Tibial nerve (tissue), 4 donors: ENCODE data around the gene CLEC12A. TPM values are rescaled to one million over a fixed set of nuclear protein-coding genes. Genes with fewer than 3 reads are reported as not detected.

Source experiments
- DNase-seq, 2 donors: peaks; one replicate each; pipeline ENCODE4 v3.0.0-alpha.2; 2019; ENCODE audit warnings: low spot score in 2 of 2
- H3K27ac ChIP-seq, 4 donors: fragments of 200-600 bp; sonication (generic) in 3 of 4; one replicate each; pipeline ENCODE4 v1.5.1; 2017 to 2019; ENCODE audit warnings: mild to moderate bottlenecking in 1 of 4
- H3K27me3 ChIP-seq, 2 donors: fragments of 200-600 bp; sonication (generic) in 1 of 2; one replicate each; pipeline versions ENCODE4 v1.5.1 to v1.6.0; 2017 to 2019
- H3K36me3 ChIP-seq, 3 donors: fragments of 200-600 bp; sonication (generic); one replicate each; pipeline ENCODE4 v1.5.1; 2018 to 2019
- H3K4me1 ChIP-seq, 4 donors: fragments of 200-600 bp; sonication (generic) in 3 of 4; one replicate each; pipeline ENCODE4 v1.5.1; 2017 to 2019
- H3K4me3 ChIP-seq, 4 donors: fragments of 200-600 bp; sonication (generic) in 3 of 4; one replicate each; pipeline ENCODE4 v1.5.1; 2017 to 2019; ENCODE audit warnings: mild to moderate bottlenecking in 1 of 4, moderate library complexity in 1 of 4
- H3K9me3 ChIP-seq, 4 donors: fragments of 200-600 bp; sonication (generic) in 3 of 4; one replicate each; pipeline ENCODE4 v1.5.1; 2017 to 2019
- CTCF ChIP-seq, 5 experiments: fragments of 200-600 bp in 3 of 5; fragments of 450-650 bp in 2 of 5; sonication (generic) in 3 of 5; IDR thresholded peaks; one replicate each; pipeline ENCODE4 v1.5.1; 2016 to 2019; ENCODE audit warnings: antibody characterized with exemption in 5 of 5, mild to moderate bottlenecking in 3 of 5, moderate library complexity in 2 of 5
- EP300 ChIP-seq, 2 donors: sonication (generic); formaldehyde crosslinking; IDR thresholded peaks; one replicate each; pipeline ENCODE4 v1.6.1; 2017; ENCODE audit warnings: antibody characterized with exemption in 2 of 2, mild to moderate bottlenecking in 1 of 2
- POLR2A ChIP-seq, 2 donors: fragments of 450-650 bp; IDR thresholded peaks; one replicate each; pipeline ENCODE4 v1.6.1; 2017; ENCODE audit warnings: antibody characterized with exemption in 2 of 2, mild to moderate bottlenecking in 2 of 2, moderate library complexity in 2 of 2
- WGBS, 2 donors: methylation state at CpG; one replicate each; pipeline ENCODE4 v1.1.5; 2018; 5-methylcytosine and 5-hydroxymethylcytosine counted together
- total RNA-seq, 4 donors: library from RNA; depleted of rRNA; stranded (reverse); fragments of >200 nt; gene quantifications; one replicate each; pipeline ENCODE4 v1.1.0, GENCODE V29; 2016

CLEC12A gene
- 1 to 10 TPM in 1 of 4 donors, under 1 TPM in 2, not detected in 1; 0.22 to 6.1 (median 0.78) TPM for total RNA-seq

- WGBS, 2 donors = 80% methylated on average over 1 of the region's 1 CpG
- no peaks in the 10 kb centered on the region for H3K36me3 ChIP-seq
- no peaks in the 10 kb centered on the region for H3K27me3 ChIP-seq
- no peak within 1 kb of the TSS for H3K4me3 ChIP-seq
- H3K27ac ChIP-seq = no peak within 1 kb of the TSS
- H3K9me3 ChIP-seq = no peaks in the 10 kb centered on the region
- TF ChIP-seq CTCF (IDR thresholded peaks at IDR 0.05) (no peak), POLR2A (IDR thresholded peaks at IDR 0.05) (no peak), EP300 (IDR thresholded peaks at IDR 0.05) (no peak)
- no peak for DNase-seq
- H3K4me1 ChIP-seq = no peaks in the 10 kb centered on the region
Measured at GRCh38 chr12:9971181-9971580, at the start of gene CLEC12A. Gene CLEC12A (plus strand): TSS chr12:9971409. CDS start chr12:9971597, 188 bp downstream.

DNA sequence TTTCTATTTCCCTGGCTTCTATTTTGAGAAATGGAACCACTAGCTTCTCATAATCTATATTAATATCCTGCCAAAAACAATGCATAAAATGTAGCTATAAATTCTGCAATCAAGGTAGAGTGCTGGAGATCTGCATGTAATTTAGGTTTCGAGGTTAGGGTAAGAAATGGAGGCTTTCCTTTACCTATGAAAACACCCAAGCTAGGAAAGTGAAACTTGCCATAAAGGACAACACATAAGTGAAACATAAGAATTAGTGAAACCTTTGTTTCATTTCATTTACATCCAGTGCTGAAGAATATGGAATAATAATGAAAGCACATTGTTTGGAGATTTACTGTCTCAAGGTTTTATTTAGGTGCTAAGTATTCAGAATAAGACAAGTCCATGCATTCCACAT lies 48.8 kb upstream of the CLEC12A start:
- WGBS, 2 donors = 90 to 91% methylated on average over 1 of the region's 1 CpG
- TF ChIP-seq POLR2A (IDR thresholded peaks at IDR 0.05) = no peak
- no peak for TF ChIP-seq EP300 (IDR thresholded peaks at IDR 0.05)
- no peak for TF ChIP-seq CTCF (IDR thresholded peaks at IDR 0.05)
- no peaks in the 10 kb centered on the region for H3K9me3 ChIP-seq
- no peak for DNase-seq
- no peak overlapping the region for H3K27ac ChIP-seq
- no peaks in the 10 kb centered on the region for H3K4me1 ChIP-seq
- H3K27me3 ChIP-seq = no peaks in the 10 kb centered on the region
- H3K36me3 ChIP-seq = no peaks in the 10 kb centered on the region
- H3K4me3 ChIP-seq = no peak overlapping the region

DNA sequence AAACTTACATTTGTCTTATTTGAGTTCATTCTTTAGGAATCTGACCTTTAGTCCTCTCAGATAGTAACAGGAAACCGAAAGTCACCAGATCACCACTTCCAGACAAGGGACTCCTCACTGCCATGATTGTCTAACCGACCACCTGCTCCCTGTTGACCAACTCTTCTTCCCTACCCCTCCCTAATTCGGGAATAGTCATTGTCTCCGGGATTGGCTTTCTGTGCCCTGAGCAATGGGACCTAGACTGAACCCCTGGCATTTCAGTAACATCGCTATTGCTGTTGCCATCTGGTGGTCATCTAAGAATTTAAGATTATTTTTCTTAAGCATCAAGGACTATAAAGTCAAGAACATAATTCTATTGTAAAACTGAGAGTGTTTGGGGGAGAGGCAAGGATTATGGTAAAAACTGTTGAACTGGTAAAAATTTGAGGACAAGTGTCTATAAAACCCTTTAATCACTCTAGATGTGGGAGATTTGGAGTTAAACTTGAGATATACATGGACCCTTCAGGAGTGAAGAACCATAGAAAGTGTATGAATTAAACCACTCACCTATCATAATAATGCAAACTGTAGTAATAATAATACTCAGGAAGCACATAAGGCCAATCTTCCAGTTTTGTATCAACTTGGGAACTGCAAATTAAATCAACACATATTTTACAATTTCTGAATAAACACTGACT lies 45.4 kb upstream of the CLEC12A start:
- WGBS, 2 donors = 11% methylated on average over 5 of the region's 5 CpGs
- Histone ChIP-seq H3K27me3 (no peaks in the 10 kb centered on the region), H3K9me3 (no peaks in the 10 kb centered on the region), H3K4me1 (no peaks in the 10 kb centered on the region), H3K27ac (no peak overlapping the region), H3K36me3 (no peaks in the 10 kb centered on the region), H3K4me3 (no peak overlapping the region)
- TF ChIP-seq CTCF (IDR thresholded peaks at IDR 0.05) = peak; percentile 31 to 72 (median 48)
- TF ChIP-seq POLR2A (IDR thresholded peaks at IDR 0.05) = no peak
- DNase-seq = no peak

GRCh38 chr12:9926876-9927275 lies 44.3 kb upstream of the CLEC12A start:
- Histone ChIP-seq H3K27ac (no peak overlapping the region), H3K4me3 (no peak overlapping the region), H3K9me3 (no peaks in the 10 kb centered on the region), H3K36me3 (no peaks in the 10 kb centered on the region), H3K4me1 (no peaks in the 10 kb centered on the region), H3K27me3 (no peaks in the 10 kb centered on the region)
- TF ChIP-seq POLR2A (IDR thresholded peaks at IDR 0.05) = no peak
- TF ChIP-seq EP300 (IDR thresholded peaks at IDR 0.05) = no peak
- no peak for TF ChIP-seq CTCF (IDR thresholded peaks at IDR 0.05)
- WGBS, 2 donors = 91% methylated on average over 3 of the region's 3 CpGs
- DNase-seq = no peak

GRCh38 chr12:9928607-9929006 lies 42.6 kb upstream of the CLEC12A start:
- TF ChIP-seq CTCF (IDR thresholded peaks at IDR 0.05) (no peak), POLR2A (IDR thresholded peaks at IDR 0.05) (no peak), EP300 (IDR thresholded peaks at IDR 0.05) (no peak)
- H3K36me3 ChIP-seq = no peaks in the 10 kb centered on the region
- 87% methylated on average over 3 of the region's 3 CpGs for WGBS, 2 donors
- no peaks in the 10 kb centered on the region for H3K27me3 ChIP-seq
- no peaks in the 10 kb centered on the region for H3K4me1 ChIP-seq
- no peak for DNase-seq
- no peak overlapping the region for H3K27ac ChIP-seq
- no peaks in the 10 kb centered on the region for H3K9me3 ChIP-seq
- no peak overlapping the region for H3K4me3 ChIP-seq
